Testis (tissue), 3 donors: ENCODE results near the gene CYSLTR1. TPM values are rescaled to one million over a fixed set of nuclear protein-coding genes. Genes with fewer than 3 reads are reported as not detected.

Experiments
- DNase-seq: peaks from one replicate; pipeline ENCODE4 v3.0.0-alpha.2; 2019
- H3K27ac ChIP-seq, 2 donors: fragments of 200-600 bp; sonication (generic); one replicate each; pipeline ENCODE4 v1.5.1; 2019
- H3K27me3 ChIP-seq: fragments of 200-600 bp; sonication (generic); one replicate; pipeline ENCODE4 v1.5.1; 2019
- H3K36me3 ChIP-seq: fragments of 200-600 bp; sonication (generic); one replicate; pipeline ENCODE4 v1.5.1; 2017; ENCODE audit warnings: low read depth; ENCODE audit errors: missing control alignments
- H3K4me1 ChIP-seq: fragments of 200-600 bp; sonication (generic); one replicate; pipeline ENCODE4 v1.5.1; 2019
- H3K4me3 ChIP-seq, 2 donors: fragments of 200-600 bp; sonication (generic); one replicate each; pipeline ENCODE4 v1.5.1; 2017 to 2019
- H3K9me3 ChIP-seq: fragments of 200-600 bp; sonication (generic); one replicate; pipeline ENCODE4 v1.5.1; 2017
- CTCF ChIP-seq, 3 experiments: fragments of 450-650 bp in 2 of 3; fragments of 200-600 bp in 1 of 3; sonication (generic) in 1 of 3; IDR thresholded peaks; one replicate each; pipeline ENCODE4 v1.5.1; 2016 to 2019; ENCODE audit warnings: antibody characterized with exemption in 3 of 3, mild to moderate bottlenecking in 2 of 3, moderate library complexity in 1 of 3
- POLR2A ChIP-seq: fragments of 450-650 bp; IDR thresholded peaks from one replicate; pipeline ENCODE4 v1.6.1; 2017; ENCODE audit warnings: antibody characterized with exemption, mild to moderate bottlenecking, moderate library complexity
- WGBS, 2 donors: methylation state at CpG; one replicate each; pipeline ENCODE4 v1.1.5; 2018; 5-methylcytosine and 5-hydroxymethylcytosine counted together
- intact Hi-C: fragments of 100-400 bp; cut with DNase I; formaldehyde crosslinking; loops from one replicate; pipeline ENCODE4 v1.15.1; 2023; ENCODE audit warnings: low total_unique reads
- polyA plus RNA-seq: library from polyadenylated mRNA; stranded (reverse); fragments of 350-450 nt; fragmentation: Illumina TruSeq; extraction: RNeasy Lipid Tissue Mini Kit (QIAGEN cat#74804); gene quantifications from one replicate; pipeline ENCODE4 v1.2.3, GENCODE V29; 2014; ENCODE audit warnings: low read depth, low replicate concordance; ENCODE audit not compliant: insufficient read depth
- total RNA-seq, 2 donors: library from RNA; depleted of rRNA; stranded (reverse); fragments of >200 nt; gene quantifications; one replicate each; pipeline ENCODE4 v1.2.3, GENCODE V29; 2016

The CYSLTR1 gene
- total and polyA plus RNA-seq, 3 donors from 2014 or later, result 0.16 to 0.57 (median 0.19) TPM

GRCh38 chrX:78357342-78358055 is 30.1 kb upstream of the CYSLTR1 start:
- WGBS, 2 donors, result 79 to 96% methylated on average over 4 of the region's 4 CpGs
- no peak for DNase-seq
- Histone ChIP-seq H3K36me3 (no peaks in the 10 kb centered on the region), H3K4me1 (no peaks in the 10 kb centered on the region), H3K27ac (no peak overlapping the region), H3K27me3 (no peaks in the 10 kb centered on the region), H3K4me3 (no peak overlapping the region), H3K9me3 (no peaks in the 10 kb centered on the region)
- TF ChIP-seq CTCF (IDR thresholded peaks at IDR 0.05) (no peak), POLR2A (no peak)
- intact Hi-C loops, result no loop called here

- TF ChIP-seq POLR2A (no peak), CTCF (IDR thresholded peaks at IDR 0.05) (no peak)
- intact Hi-C loops, result no loop called here
These were observed 6.1 kb upstream of the CYSLTR1 start for GRCh38 chrX:78333521-78333920.

GRCh38 chrX:78331708-78332107 is 4.3 kb upstream of the CYSLTR1 start:
- no peaks in the 10 kb centered on the region for H3K36me3 ChIP-seq
- 57 to 82% methylated on average over 1 of the region's 1 CpG for WGBS, 2 donors
- no peak overlapping the region for H3K27ac ChIP-seq
- H3K4me3 ChIP-seq, result no peak overlapping the region
- no peaks in the 10 kb centered on the region for H3K4me1 ChIP-seq
- H3K9me3 ChIP-seq, result no peaks in the 10 kb centered on the region
- no peak for DNase-seq
- TF ChIP-seq CTCF (IDR thresholded peaks at IDR 0.05) (no peak), POLR2A (no peak)
- intact Hi-C loops, result no loop called here
- H3K27me3 ChIP-seq, result no peaks in the 10 kb centered on the region

More at GRCh38 chrX:78333521-78333920, 6.1 kb upstream of the CYSLTR1 start:
- Histone ChIP-seq H3K36me3 (no peaks in the 10 kb centered on the region), H3K27me3 (no peaks in the 10 kb centered on the region), H3K9me3 (no peaks in the 10 kb centered on the region), H3K4me3 (no peak overlapping the region), H3K27ac (no peak overlapping the region), H3K4me1 (no peaks in the 10 kb centered on the region)
- DNase-seq, result no peak

GRCh38 chrX:78330540-78330939 is 3.1 kb upstream of the CYSLTR1 start:
- no peak for DNase-seq
- intact Hi-C loops, result no loop called here
- H3K27me3 ChIP-seq, result no peaks in the 10 kb centered on the region
- H3K27ac ChIP-seq, result no peak overlapping the region
- TF ChIP-seq POLR2A, result no peak
- TF ChIP-seq CTCF (IDR thresholded peaks at IDR 0.05), result no peak
- no peak overlapping the region for H3K4me3 ChIP-seq
- no peaks in the 10 kb centered on the region for H3K36me3 ChIP-seq
- no peaks in the 10 kb centered on the region for H3K9me3 ChIP-seq
- 78 to 81% methylated on average over 1 of the region's 1 CpG for WGBS, 2 donors
- H3K4me1 ChIP-seq, result no peaks in the 10 kb centered on the region

- 94 to 97% methylated on average over 2 of the region's 2 CpGs for WGBS, 2 donors
- H3K9me3 ChIP-seq, result no peaks in the 10 kb centered on the region
- H3K27ac ChIP-seq, result no peak overlapping the region
- intact Hi-C loops, result no loop called here
- no peak for DNase-seq
- no peaks in the 10 kb centered on the region for H3K4me1 ChIP-seq
- TF ChIP-seq CTCF (IDR thresholded peaks at IDR 0.05) (no peak), POLR2A (no peak)
- H3K4me3 ChIP-seq, result no peak overlapping the region
- no peaks in the 10 kb centered on the region for H3K27me3 ChIP-seq
- no peaks in the 10 kb centered on the region for H3K36me3 ChIP-seq
These were observed 2.7 kb upstream of the CYSLTR1 start for GRCh38 chrX:78330068-78330467.
